Upper lobe of left lung (tissue), 4 donors: ENCODE results near the gene NUCKS1.

Experiments
- POLR2A ChIP-seq, 4 donors: fragments of 450-650 bp; IDR thresholded peaks; one replicate each; pipeline ENCODE4 v1.5.1; 2016 to 2017; ENCODE audit warnings: antibody characterized with exemption in 4 of 4, mild to moderate bottlenecking in 2 of 4
- TF ChIP-seq, protein P1 (sequence below), 6 experiments: fragments of 450-650 bp in 4 of 6; fragments of 200-600 bp in 2 of 6; sonication (generic) in 2 of 6; IDR thresholded peaks; one replicate each; pipeline ENCODE4 v1.5.1; 2016 to 2019; ENCODE audit warnings: antibody characterized with exemption in 6 of 6

DNA sequence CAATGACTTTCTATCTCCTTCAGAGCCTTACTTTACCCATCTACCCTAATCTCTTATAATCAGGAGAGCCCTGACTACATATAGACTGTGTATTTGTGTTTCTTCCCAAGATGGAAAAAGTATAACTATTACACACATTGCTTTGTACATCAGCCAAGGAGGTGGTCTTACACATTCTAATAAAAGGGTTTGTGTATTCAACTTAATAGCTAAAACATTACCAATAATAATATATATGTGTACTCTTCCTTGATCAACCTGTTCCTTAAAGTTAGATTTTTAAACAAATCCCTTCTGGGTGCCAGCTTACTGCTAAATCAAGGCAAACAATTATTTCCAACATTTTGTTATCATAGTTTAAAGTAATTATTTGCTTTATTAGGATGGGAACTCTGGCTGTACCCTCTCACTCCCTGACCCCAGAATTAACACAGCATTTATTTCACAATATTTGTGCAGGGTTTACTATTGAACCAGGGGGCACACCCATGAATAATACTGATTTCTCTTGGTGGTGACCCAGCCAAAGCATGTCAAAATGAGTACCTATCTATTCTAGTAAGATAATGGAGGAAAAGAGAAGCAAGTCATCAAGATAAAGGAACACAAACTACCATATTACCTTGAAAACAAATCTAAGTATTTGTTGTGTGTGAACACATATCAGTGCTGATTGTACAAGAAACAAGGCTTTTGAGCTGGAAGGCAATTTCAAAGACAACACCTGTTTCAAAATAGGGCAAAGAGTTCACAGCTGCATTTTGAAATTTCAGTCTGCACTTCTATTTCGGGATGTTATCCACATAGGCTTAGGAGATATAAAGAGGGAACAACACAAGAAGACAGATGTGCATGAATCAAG lies 39.5 kb downstream of the NUCKS1 start:
- no peak for TF ChIP-seq POLR2A (IDR thresholded peaks at IDR 0.05)
- TF ChIP-seq, protein P1, sequence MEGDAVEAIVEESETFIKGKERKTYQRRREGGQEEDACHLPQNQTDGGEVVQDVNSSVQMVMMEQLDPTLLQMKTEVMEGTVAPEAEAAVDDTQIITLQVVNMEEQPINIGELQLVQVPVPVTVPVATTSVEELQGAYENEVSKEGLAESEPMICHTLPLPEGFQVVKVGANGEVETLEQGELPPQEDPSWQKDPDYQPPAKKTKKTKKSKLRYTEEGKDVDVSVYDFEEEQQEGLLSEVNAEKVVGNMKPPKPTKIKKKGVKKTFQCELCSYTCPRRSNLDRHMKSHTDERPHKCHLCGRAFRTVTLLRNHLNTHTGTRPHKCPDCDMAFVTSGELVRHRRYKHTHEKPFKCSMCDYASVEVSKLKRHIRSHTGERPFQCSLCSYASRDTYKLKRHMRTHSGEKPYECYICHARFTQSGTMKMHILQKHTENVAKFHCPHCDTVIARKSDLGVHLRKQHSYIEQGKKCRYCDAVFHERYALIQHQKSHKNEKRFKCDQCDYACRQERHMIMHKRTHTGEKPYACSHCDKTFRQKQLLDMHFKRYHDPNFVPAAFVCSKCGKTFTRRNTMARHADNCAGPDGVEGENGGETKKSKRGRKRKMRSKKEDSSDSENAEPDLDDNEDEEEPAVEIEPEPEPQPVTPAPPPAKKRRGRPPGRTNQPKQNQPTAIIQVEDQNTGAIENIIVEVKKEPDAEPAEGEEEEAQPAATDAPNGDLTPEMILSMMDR (IDR thresholded peaks at IDR 0.05): no peak
